ENCODE measurements around the gene KLHL7.
"Not testable (repeated sequence)": the region's sequence is repeated elsewhere in the genome, so short reads cannot be mapped to it uniquely, and the experiment has no call there.

Gene KLHL7

DNA sequence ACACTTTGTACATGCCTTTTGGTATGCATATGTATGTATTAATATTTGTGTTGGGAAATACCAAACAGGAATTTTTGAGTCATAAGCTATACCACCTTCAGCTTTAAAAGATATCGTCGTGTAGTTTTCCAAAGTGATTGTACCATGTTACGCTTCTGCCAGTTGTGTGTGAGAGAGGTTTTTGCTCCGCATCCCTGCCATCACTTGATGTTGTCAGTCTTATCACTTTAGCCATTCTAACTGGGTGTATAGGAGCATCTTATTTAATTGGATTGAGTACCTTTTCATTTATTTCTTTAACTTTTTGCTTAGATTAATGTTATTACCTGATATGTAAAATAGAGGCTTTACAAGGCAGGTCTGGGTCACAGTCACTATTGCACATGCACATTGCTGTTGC is 3.4 kb downstream of the KLHL7 start:
- DNase-seq (ENCODE audit: low read depth): no peak

DNA sequence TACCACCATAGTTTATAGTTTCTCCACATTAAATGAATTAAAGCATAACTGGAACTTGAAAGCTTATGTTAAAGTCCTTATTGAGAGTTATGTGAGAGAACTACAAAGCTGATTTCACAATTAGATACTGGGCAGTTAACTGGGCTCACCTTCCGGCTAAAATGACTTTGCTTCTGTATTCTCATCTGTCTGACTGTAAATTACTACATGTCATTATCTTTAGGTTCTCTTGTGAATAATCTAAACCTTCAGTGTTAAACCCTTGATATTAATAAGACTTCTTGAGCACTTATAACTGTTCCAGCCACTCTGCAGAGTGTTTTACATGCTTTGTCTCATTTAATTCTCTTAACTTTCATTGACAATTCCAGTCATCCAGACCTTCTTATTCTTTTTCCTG is 3.9 kb downstream of the KLHL7 start:
- DNase-seq (ENCODE audit: low read depth): no peak

DNA sequence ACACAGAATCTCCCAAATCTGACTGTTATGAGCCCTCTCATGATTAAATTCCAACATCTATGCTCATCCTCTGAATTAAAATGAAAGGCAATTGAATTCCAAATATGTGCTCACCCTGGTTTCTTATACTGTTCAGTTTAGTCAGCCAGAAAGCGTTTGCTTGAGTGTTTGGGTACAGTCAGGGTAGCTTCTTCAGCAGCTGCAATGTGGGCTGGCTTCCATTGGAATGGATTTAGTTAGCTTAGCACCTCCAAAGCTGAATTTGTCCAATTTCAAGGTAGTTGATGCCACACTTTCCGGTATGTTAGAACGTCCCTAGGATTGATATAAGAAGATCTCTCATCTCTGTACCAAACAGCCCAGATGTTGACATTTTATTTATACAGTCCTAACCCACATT is 9.3 kb downstream of the KLHL7 start:
- DNase-seq (ENCODE audit: low read depth): no peak

GRCh38 chr7:23115991-23116390 is 10.4 kb downstream of the KLHL7 start:
- DNase-seq (ENCODE audit: low read depth): no peak

DNA sequence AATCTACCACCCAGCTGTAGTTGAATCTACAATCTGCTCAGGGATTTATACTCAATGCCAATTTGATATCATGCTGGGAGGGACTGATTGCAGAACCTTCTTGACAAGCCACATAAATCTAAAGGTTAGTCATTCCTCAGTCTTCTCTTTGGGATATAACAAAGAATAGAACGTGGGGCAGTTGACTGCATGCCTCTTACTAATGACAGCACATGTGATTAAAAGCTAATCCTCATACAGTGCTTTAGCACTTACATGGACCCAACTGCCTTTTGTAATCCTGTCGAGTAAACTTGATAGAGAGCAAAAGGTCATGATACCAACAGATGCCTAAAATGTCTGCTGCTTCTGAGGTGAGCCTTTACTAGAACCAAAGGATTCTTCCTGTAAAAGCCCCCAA is 12.3 kb downstream of the KLHL7 start:
- no peak for DNase-seq (ENCODE audit: low read depth)

DNA sequence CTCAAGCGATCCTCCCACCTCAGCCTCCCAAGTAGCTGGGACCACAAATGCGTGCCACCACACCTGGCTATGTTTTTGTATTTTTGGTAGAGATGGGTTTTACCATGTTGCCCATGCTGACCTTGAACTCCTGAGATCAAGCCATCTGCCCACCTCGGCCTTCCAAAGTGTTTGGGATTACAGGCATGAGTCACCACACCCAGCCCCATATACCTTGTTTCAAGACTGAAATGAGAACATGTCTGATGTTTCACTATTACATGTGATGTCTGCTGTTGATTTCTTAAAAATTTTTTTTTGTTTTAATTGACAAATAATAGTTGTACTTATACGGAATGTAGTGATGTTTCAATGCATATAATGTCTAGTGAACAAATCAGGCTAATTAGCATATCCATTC is 14.5 kb downstream of the KLHL7 start:
- DNase-seq (ENCODE audit: low read depth): no peak

- DNase-seq (ENCODE audit: low read depth): no peak
These were observed 15.6 kb downstream of the KLHL7 start for GRCh38 chr7:23121165-23121564.

DNA sequence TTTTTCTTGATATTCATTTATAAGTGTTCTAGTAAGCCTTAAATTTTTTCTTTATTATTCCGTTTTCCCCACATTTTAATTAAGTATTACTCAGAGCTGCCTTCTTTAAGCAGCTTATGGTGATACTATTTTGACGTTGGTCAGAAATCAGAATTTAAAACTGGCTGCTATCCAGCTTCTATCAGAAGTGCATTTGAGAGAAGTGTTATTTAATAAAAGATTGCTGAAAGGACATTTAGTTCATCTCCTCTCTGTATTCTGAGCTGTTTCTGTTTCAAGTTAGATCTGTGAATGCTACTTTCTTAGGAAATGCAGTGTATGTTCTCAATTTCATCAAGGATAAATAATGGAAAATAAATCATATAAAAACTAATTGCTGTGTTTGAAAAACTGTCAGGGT is 17.4 kb downstream of the KLHL7 start:
- no peak for DNase-seq (ENCODE audit: low read depth)

DNA sequence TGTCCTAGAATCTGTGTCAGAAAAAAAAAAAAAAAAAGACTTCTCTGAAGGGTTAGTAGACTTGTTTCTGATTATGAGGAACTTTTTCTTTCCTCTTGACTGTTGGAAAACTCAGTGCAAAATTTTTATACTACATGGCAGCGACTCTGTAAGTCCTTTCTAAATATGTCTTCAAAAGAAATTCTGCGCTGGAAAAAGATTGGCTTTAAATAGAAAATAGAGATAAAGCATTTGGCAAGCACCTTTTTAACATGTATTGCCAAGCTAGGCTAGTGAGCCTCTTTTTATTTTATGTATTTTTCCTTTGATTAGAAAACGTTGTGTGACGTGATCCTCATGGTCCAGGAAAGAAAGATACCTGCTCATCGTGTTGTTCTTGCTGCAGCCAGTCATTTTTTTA is 17.9 kb downstream of the KLHL7 start:
- no peak for DNase-seq (ENCODE audit: low read depth)

DNA sequence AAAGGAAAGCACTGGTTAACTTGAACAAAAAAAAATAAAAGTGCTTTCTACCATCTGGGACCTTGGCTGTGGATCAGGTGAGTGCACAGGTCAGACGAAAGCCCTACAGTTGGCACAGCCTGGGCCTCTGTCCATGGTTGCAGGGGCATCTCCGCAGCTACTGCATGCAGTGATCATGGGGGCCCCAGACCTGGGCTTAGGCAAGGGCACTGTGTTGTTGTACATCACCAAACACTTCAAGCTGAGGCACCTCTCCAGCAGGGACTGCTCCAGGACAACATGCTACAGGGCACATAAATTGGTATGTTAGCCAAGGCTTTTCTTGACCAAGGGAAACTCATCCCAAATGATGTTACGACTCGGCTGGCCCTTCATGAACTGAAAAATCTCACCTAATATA is 23.5 kb downstream of the KLHL7 start:
- no peak for DNase-seq (ENCODE audit: low read depth)

- not testable (repeated sequence) for DNase-seq (ENCODE audit: low read depth)
These were observed 26.2 kb downstream of the KLHL7 start for GRCh38 chr7:23131799-23132198.

DNA sequence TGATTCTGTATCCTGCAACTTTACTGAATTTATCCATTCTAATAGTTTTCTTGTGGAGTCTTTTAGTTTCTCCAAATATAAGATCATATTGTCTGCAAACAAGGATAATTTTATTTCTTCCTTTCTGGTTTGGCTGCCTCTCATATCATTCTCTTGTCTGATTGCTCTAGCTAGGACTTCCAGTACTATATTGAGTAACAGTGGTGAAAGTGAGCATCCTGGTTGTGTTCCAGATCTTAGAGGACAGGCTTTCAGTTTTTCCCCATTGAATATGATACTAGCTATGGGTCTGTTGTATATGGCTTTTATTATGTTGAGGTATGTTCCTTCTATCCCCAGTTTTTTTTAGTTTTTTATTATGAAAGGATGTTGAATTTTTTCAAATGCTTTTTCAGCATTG is 28.2 kb downstream of the KLHL7 start:
- no peak for DNase-seq (ENCODE audit: low read depth)

GRCh38 chr7:23135755-23136154 is 30.2 kb downstream of the KLHL7 start:
- no peak for DNase-seq (ENCODE audit: low read depth)

GRCh38 chr7:23136216-23136615 is 30.6 kb downstream of the KLHL7 start:
- no peak for DNase-seq (ENCODE audit: low read depth)

- DNase-seq (ENCODE audit: low read depth): no peak
These were observed 52.1 kb downstream of the KLHL7 start for GRCh38 chr7:23157679-23158078.

DNA sequence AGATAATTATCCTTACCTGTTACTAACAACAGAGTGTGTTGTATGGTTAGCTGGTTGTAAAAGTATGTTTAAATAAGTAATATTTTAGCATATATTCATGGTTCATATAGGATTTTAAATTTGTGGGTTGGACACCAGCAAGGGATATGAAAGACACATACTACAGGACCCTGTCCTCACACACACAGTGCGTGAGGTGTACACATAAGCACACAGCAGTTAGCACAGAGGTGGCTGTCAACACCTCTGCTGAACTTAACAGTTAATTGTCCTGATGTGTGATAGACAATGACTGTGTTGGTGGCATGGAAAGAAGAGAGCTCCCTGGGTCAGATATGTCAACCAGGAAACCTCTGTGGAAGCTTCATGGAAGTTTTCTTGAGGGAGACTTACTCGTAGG is 53.0 kb downstream of the KLHL7 start:
- no peak for DNase-seq (ENCODE audit: low read depth)

DNA sequence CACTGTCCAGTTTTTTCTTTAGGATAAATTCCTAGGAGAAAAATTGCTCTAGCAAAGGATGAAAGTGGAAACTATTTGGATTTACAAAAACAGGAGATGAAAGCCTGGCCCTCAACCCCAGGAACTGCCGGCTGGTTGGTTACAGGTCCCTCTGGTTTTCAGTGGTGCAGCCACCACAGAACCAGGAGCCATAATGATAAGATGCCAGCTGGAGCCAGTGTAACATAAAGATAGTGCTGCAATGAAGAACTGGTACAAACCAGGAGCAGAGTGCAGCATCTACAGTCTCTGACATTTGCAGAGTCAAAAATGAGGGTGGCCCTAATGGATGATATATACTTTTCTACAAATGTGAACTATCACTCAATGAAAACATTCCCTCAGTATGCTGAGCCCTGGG is 55.9 kb downstream of the KLHL7 start:
- no peak for DNase-seq (ENCODE audit: low read depth)

GRCh38 chr7:23164846-23165245 is 59.3 kb downstream of the KLHL7 start:
- no peak for DNase-seq (ENCODE audit: low read depth)

DNA sequence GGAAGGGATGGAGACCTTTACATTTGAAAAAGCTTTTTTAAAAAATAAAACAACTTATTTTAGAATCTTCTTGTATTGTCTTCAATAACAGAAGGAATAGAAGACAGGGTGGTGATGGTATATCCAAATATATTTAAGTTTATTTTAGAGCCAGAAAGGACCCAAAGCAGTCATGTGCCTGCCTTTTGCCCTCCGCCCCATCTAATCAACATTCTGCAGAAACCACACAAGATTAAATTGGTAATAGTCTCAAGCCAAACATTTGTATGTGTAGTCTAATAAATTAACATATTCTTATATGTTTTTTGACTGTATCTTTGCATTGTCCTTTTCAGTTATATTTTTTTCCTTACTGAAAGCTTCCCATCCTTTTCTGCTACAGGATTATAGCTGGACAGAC is 59.7 kb downstream of the KLHL7 start:
- no peak for DNase-seq (ENCODE audit: low read depth)

- no peak for DNase-seq (ENCODE audit: low read depth)
These were observed 62.1 kb downstream of the KLHL7 start for GRCh38 chr7:23167691-23168090.

DNA sequence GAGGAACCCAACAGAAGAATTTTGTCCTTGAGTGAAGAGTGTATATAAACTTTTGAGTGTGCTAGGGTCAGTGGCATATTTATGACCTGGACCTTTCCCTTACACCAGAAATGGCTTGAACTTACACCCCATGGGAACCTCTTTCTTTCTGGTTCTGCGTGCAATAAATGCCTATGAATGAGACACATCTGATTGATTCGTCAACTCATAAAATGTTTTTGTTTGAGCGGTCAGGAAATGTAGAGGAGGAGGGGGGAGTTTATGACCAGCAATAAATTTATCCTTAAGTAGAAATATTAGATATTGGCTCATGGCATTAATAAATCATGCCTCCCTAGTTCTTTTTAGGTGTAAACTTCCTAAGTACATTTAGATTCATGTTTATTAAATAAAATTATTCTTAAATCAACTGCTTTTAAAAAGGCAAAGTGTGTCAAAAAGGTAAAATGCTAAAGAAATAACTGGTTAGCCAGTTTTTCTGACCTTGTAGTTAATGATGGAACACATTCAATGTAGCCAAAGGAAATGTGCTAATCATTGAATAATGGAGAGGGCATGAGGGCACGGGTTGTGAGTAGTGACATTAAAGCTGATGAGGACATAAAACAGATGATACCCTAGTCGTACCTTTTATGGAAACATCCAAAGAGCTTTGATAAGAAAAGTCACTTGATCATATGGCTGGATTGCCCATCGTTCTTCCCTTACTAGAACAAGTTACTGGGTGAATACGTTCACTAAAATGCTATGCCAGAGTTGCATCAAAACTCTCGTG is 62.7 kb downstream of the KLHL7 start:
- no peak for DNase-seq (ENCODE audit: low read depth)

GRCh38 chr7:23175938-23176337 is 70.4 kb downstream of the KLHL7 start:
- no peak for DNase-seq (ENCODE audit: low read depth)

GRCh38 chr7:23181684-23182553 is 76.3 kb downstream of the KLHL7 start, which contains the start of gene NUP42:
TSS of gene NUP42 (plus strand) at chr7:23182048. CDS start at chr7:23182086, 38 bp downstream.
- peak; percentile 92 for DNase-seq (ENCODE audit: low read depth)
